Activated CD8-positive, alpha-beta memory T cell treated with anti-CD3 and anti-CD28 coated beads for 36 hours (primary cell): Measurements from ENCODE around the gene PLBD2. TPM values are rescaled to one million over a fixed set of nuclear protein-coding genes. Genes with fewer than 3 reads are reported as not detected.
"Not testable (repeated sequence)": the region's sequence is repeated elsewhere in the genome, so short reads cannot be mapped to it uniquely, and the experiment has no call there.

ENCODE experiments used
- CTCF ChIA-PET: fragments of 350-600 bp; sonication (Branson Sonifier 250); formaldehyde crosslinking; loops from one replicate; lab custom pipeline; 2021; ENCODE audit warnings: antibody characterized with exemption; lab: Charles Lee
- POLR2A ChIA-PET: fragments of 350-600 bp; sonication (Branson Sonifier 250); formaldehyde crosslinking; loops from one replicate; lab custom pipeline; 2021; ENCODE audit warnings: antibody characterized with exemption; lab: Charles Lee
- total RNA-seq, 2 experiments: library from RNA; stranded (reverse); gene quantifications; one replicate each; pipeline ENCODE4 v1.2.3, GENCODE V29; 2021

Gene PLBD2
- total RNA-seq, 2 experiments from 2014 or later, result 21.2 to 21.7 TPM

DNA sequence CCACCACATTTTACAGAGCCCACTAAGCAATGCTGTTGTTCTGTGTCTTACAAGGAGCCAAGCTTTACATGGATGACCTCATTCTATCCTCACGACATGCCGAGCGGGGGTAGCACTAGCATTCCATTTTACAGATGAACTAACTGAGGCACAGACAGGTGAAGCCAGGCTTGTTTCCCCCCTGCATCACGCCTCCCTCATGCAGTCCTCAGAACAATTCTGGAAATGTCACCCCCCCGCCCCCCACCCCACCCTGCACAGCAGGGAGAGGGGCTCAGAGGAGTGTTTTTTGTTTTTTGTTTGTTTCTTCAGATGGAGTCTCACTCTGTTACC, 25.0 kb upstream of the PLBD2 start:
- CTCF ChIA-PET, result interaction anchor here (0.6 kb wide), 1 partner anchor 135 kb away, joined by 3 read pairs; no protein-coding TSS in a partner anchor

GRCh38 chr12:113333877-113334785, 24.3 kb upstream of the PLBD2 start:
- CTCF ChIA-PET, result interaction anchor here (0.6 to 1.4 kb wide), 2 partner anchors 16 to 136 kb away, joined by 3 to 4 read pairs; no protein-coding TSS in a partner anchor
- POLR2A ChIA-PET, result interaction anchor here (1.0 to 1.1 kb wide), 2 partner anchors 24 to 150 kb away, joined by 3 to 8 read pairs; partner anchors contain the start of gene PLBD2

More for the DNA sequence above, 25.0 kb upstream of the PLBD2 start:
- POLR2A ChIA-PET, result no interaction called here

- ChIA-PET CTCF (interaction anchor here (0.6 to 1.4 kb wide), 3 partner anchors 12 to 19 kb away, joined by 3 to 4 read pairs (median 3); no protein-coding TSS in a partner anchor), POLR2A (interaction anchor here (0.6 to 1.1 kb wide), 5 partner anchors 24 to 151 kb away, joined by 3 to 8 read pairs (median 4); partner anchors contain the start of gene PLBD2)
Measured at GRCh38 chr12:113334786-113335539, 23.4 kb upstream of the PLBD2 start, which contains the start of gene SLC8B1. Gene SLC8B1, minus strand, starts transcription at chr12:113335109. Its CDS starts 2,231 bp downstream, at chr12:113332878.

DNA sequence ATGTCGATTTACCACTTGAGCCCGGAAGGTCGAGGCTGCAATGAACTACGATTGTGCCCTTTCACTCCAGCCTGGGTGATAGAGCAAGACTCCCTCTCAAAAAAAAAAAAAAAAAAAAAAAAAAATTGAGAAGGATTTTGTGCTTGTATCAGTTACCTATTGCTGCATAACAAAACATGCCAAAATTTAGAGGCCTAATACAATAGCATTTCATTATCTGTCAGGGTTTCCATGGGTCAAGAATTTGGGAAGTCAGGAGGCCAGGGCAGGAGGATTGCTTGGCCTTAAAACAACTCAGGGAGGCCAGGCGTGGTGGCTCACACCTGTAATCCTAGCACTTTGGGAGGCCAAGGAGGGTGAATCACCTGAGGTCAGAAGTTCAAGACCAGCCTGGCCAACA, 18.8 kb upstream of the PLBD2 start:
- ChIA-PET POLR2A (no interaction called here), CTCF (no interaction called here)

- POLR2A ChIA-PET, result no interaction called here
- CTCF ChIA-PET, result no interaction called here
Measured at GRCh38 chr12:113340061-113340460, 18.3 kb upstream of the PLBD2 start.

DNA sequence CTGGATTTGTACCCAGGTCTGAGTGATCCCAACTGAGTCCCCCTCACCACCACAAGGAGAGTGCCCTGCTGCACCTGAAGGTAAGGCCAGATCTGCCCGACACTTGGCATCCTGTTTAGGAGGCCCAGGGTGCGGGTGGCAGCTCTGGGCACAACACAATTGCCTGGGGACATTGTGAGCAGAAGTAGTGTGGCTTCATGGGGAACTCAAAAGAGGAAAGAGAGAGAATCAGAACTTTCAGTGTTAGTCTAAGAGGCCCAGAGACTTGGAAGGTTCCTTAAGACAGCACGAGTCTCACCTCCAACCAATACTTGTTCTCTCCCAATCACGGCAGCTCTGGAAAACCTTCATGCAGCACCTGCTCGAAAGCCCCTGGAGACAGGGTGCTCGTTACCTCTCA, 16.9 kb upstream of the PLBD2 start:
- CTCF ChIA-PET, result no interaction called here
- POLR2A ChIA-PET, result no interaction called here

DNA sequence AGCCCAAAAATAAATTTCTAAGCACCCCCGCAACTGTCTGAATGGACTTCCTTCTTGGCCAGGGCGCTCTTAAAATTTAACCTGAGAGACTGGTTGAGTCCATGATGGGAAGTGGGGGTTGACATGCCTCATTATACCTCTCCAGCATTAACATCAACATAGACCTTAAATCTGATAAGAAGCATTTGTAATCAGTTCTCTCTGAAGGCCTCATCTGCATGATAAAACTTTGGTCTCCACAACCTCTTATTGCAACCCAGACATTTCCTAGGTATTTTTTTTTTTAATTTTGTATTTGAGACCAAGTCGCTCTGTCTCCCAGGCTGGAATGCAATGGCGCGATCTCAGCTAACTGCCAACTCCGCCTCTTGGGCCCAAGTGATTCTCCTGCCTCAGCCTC, 13.1 kb upstream of the PLBD2 start:
- ChIA-PET CTCF (interaction anchor here (0.8 kb wide), 1 partner anchor 9 kb away, joined by 3 read pairs; no protein-coding TSS in a partner anchor), POLR2A (no interaction called here)

- CTCF ChIA-PET, result interaction anchor here (0.8 kb wide), 1 partner anchor 8 kb away, joined by 3 read pairs; no protein-coding TSS in a partner anchor
Measured at GRCh38 chr12:113346353-113346752, 12.0 kb upstream of the PLBD2 start.

DNA sequence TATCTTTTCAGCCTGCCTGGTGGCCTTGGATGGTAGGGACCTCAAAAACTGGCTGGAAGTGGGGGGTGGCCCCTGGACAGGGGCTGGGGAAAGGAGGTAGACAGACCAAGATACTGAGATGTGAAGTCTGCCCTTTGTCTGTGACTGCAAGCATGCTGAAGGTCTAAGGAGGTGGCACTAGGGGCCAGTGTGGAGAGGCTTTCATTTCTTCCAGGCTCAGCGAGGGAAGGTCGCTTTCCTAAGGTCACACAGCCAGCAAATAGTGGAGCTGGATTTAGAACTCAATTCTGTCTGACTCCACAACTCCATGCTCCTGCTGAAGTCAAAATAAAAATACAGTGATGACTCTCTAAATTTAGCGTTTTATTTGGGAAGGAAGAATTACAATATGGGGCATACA, 11.3 kb upstream of the PLBD2 start:
- ChIA-PET POLR2A (no interaction called here), CTCF (no interaction called here)

More at GRCh38 chr12:113346353-113346752, 12.0 kb upstream of the PLBD2 start:
- POLR2A ChIA-PET, result no interaction called here

GRCh38 chr12:113347892-113348291, 10.5 kb upstream of the PLBD2 start:
- CTCF ChIA-PET, result no interaction called here

DNA sequence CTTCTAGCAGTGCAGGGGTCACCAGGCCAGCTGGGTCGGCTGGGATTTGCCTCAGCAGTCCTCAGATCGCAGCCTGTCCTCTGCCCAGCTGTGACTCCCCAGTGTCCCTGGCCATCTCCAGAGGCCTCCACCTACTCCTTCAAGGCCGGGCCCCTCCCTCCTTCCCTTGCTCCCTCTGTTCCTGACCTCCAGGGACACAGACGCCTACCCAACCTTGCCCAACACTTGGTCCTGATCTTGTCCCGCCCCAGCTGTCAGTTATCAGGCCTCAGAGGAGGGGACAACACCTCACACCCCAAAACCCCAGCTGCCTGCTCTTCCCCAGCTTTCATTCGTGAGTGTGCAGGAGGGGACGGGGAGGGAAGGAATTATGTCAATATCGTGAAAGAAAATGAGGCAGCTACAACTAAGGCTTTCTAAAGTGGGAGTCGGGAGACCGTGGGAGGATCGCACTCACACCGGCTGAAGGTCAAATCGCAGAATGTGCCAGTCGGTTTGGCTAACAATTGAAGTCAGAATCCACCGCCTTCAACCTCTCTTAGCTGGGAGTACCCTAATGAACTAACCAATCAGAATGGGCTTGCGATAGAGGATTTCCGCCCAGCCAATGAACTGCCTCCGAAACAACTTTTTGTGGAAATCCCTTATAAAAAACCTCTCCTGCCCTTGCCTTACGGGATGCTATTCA, 9.4 kb upstream of the PLBD2 start:
- POLR2A ChIA-PET, result no interaction called here
- CTCF ChIA-PET, result no interaction called here

More at GRCh38 chr12:113347892-113348291, 10.5 kb upstream of the PLBD2 start:
- POLR2A ChIA-PET, result no interaction called here

DNA sequence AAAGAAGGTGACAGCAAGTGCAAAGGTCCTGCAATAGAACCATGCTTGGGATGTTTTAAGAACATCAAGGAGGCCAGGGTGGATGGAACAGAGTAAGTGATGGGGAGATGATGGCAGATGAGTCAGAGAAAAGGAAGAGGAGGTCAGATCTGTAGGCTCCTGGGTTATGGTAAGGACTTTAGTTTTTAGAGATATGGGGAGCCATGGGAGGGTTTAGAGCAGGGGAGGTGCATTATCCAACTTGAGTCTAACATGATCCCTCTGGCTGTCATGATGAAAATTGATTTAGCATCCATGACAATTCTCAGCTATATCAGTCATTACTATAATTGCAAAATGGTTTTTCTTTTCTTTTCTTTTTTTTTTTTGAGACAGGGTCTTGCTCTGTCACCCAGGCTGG, 7.3 kb upstream of the PLBD2 start:
- ChIA-PET POLR2A (no interaction called here), CTCF (interaction anchor here (1.4 kb wide), 1 partner anchor 16 kb away, joined by 4 read pairs; the partner anchor contains the start of gene SLC8B1)

DNA sequence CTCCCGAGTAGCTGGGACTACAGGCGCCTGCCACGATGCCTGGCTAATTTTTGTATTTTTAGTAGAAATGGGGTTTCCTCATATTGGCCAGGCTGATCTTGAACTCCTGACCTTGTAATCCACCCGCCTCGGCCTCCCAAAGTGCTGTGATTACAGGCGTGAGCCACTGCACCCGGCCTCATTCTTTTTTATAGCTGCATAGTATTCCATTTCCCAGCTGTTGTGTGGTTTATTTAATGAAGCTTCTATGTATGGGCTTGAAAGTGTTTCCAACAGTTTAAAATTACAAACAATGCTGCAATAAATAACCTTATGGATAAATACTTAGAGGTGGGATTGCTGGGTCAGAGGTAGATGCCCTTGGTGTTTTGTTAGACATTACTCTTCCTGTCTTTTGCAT, 4.2 kb upstream of the PLBD2 start:
- CTCF ChIA-PET, result interaction anchor here (0.7 kb wide), 2 partner anchors 8 to 19 kb away, joined by 3 read pairs; no protein-coding TSS in a partner anchor
- POLR2A ChIA-PET, result not testable (repeated sequence)

GRCh38 chr12:113359133-113359938, 949 bp downstream of the PLBD2 start:
- ChIA-PET POLR2A (interaction anchor here (0.6 to 1.1 kb wide), 3 partner anchors 24 to 244 kb away, joined by 3 to 8 read pairs (median 3); partner anchors contain the start of gene SLC8B1), CTCF (no interaction called here)

DNA sequence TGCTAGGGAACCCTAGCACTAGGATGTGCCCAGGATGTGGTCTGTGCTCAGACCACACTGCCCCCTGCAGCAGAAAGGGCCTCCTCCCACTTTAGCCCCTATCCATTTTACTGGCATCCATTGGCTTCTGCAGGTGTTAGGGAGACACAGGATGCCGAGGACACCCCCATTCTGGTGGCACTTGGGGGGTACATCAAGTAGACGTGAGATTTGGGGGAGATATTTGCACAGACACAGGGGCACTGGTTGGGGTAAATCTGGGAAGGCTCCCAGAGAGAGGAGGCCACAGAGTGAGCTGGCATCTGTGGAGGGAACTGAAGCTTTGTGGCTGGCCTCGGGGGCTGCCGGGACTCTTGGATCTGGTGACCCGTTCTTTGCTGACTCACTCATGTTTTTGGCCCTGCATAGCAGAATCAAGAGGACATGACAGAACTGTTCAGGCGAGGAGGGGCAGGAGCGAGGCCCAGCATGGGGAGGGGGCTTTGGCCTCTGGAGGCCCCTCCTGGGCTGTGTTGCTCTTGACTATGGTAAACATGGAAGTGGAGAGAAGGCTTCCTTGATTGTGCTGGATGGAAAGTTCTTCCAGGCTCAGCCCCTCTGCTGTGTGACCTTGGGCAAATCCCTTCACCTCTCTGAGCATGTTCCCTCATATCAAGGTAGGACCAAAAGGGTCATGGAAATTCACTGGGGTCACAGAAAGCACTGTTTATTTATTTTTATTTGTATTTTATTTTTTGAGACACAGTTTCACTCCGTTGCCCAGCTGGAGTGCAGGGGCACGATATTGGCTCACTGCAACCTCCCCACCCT, 1.8 kb downstream of the PLBD2 start:
- CTCF ChIA-PET, result no interaction called here
- POLR2A ChIA-PET, result no interaction called here

DNA sequence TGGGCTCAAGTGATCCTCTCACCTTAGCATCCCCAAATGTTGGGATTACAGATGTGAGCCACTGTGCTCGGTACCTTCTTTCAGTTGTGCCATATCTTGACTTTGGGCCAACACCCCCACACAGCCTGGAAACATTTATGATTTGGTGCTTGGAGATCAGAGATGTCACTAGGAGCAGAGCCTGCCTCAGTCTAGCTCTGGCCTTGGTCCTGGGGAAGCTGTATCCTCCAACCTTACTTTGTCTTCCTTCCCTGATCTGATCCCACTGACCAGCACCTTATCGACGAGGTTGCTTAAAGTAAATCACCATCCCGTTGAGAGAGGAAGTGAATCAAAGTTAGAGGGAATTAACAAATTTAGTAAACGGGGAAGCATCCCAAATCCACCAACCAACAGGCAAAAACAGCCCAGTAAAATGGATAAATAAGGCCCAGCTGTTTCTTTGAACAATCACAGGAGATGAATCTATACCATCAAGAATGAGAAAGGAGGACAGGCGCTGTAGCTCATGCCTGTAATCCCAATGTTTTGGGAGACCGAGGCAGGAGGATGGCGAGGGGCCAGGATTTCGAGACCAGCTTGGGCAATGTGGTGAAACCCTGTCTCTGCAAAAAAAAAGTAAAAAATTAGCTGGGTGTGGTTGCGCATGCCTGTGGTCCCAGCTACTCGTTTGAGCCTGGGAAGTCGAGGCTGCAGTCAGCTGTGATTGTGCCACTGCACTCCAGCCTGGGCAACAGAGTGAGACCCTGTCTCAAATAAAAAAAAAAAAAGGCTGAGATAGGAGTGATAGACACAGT, 3.4 kb downstream of the PLBD2 start:
- ChIA-PET POLR2A (no interaction called here), CTCF (no interaction called here)

- CTCF ChIA-PET, result no interaction called here
- POLR2A ChIA-PET, result no interaction called here
Measured at GRCh38 chr12:113364698-113365097, 6.3 kb downstream of the PLBD2 start.
